Measurements from ENCODE around the gene HHLA2.
"Not testable (repeated sequence)": the region's sequence is repeated elsewhere in the genome, so short reads cannot be mapped to it uniquely, and the experiment has no call there.

The HHLA2 gene

GRCh38 chr3:108296239-108296638 lies at the start of gene HHLA2:
TSS of gene HHLA2 (plus strand) at chr3:108296548. CDS start at chr3:108351814, 55,266 bp downstream.
- no peak for DNase-seq

- DNase-seq: no peak
Measured at GRCh38 chr3:108250626-108251025, 45.7 kb upstream of the HHLA2 start.

GRCh38 chr3:108251265-108251664 lies 45.1 kb upstream of the HHLA2 start:
- DNase-seq: no peak

GRCh38 chr3:108251844-108252243 lies 44.5 kb upstream of the HHLA2 start:
- DNase-seq: no peak

GRCh38 chr3:108255131-108255530 lies 41.2 kb upstream of the HHLA2 start:
- no peak for DNase-seq

- DNase-seq: not testable (repeated sequence)
Measured at GRCh38 chr3:108264534-108265298, 31.6 kb upstream of the HHLA2 start.

GRCh38 chr3:108268235-108268634 lies 28.1 kb upstream of the HHLA2 start:
- DNase-seq: not testable (repeated sequence)

- no peak for DNase-seq
Measured at GRCh38 chr3:108271626-108272025, 24.7 kb upstream of the HHLA2 start.

GRCh38 chr3:108279066-108279465 lies 17.3 kb upstream of the HHLA2 start:
- DNase-seq: not testable (repeated sequence)

- DNase-seq: no peak
Measured at GRCh38 chr3:108280476-108280875, 15.9 kb upstream of the HHLA2 start.

GRCh38 chr3:108281670-108282069 lies 14.7 kb upstream of the HHLA2 start:
- no peak for DNase-seq

- no peak for DNase-seq
Measured at GRCh38 chr3:108283006-108283405, 13.3 kb upstream of the HHLA2 start.

- DNase-seq: no peak
Measured at GRCh38 chr3:108283989-108284388, 12.4 kb upstream of the HHLA2 start.

- no peak for DNase-seq
Measured at GRCh38 chr3:108285176-108285575, 11.2 kb upstream of the HHLA2 start.

- no peak for DNase-seq
Measured at GRCh38 chr3:108287146-108287545, 9.2 kb upstream of the HHLA2 start.

GRCh38 chr3:108288193-108288592 lies 8.2 kb upstream of the HHLA2 start:
- not testable (repeated sequence) for DNase-seq

- DNase-seq: no peak
Measured at GRCh38 chr3:108289159-108289558, 7.2 kb upstream of the HHLA2 start.

GRCh38 chr3:108292450-108292849 lies 3.9 kb upstream of the HHLA2 start:
- no peak for DNase-seq

- no peak for DNase-seq
Measured at GRCh38 chr3:108292905-108293328, 3.4 kb upstream of the HHLA2 start.

- no peak for DNase-seq
Measured at GRCh38 chr3:108293858-108294257, 2.5 kb upstream of the HHLA2 start.

GRCh38 chr3:108295421-108296175 lies 750 bp upstream of the HHLA2 start:
- no peak for DNase-seq

- DNase-seq: no peak
Measured at GRCh38 chr3:108297647-108298046, 1.3 kb downstream of the HHLA2 start.

- DNase-seq: no peak
Measured at GRCh38 chr3:108298056-108298455, 1.7 kb downstream of the HHLA2 start.

Measured in activated CD4-positive, alpha-beta T cell treated with anti-CD3 and anti-CD28 coated beads, Interleukin-2, amount 50 U/mL, for 4 hours (primary cell).